Peyer's patch (tissue), 4 donors: ENCODE measurements around the gene CFHR2.
"Not testable (repeated sequence)": the region's sequence is repeated elsewhere in the genome, so short reads cannot be mapped to it uniquely, and the experiment has no call there.

Experiments used
- CTCF ChIP-seq, 6 experiments: fragments of 450-650 bp in 4 of 6; fragments of 200-600 bp in 2 of 6; sonication (generic) in 1 of 6; IDR thresholded peaks; one replicate each; pipeline ENCODE4 v1.5.1; 2017 to 2019; ENCODE audit warnings: antibody characterized with exemption in 6 of 6, mild to moderate bottlenecking in 3 of 6, moderate library complexity in 1 of 6
- POLR2A ChIP-seq, 2 donors: fragments of 450-650 bp; IDR thresholded peaks; one replicate each; pipeline ENCODE4 v1.5.1; 2017; ENCODE audit warnings: antibody characterized with exemption in 2 of 2, mild to moderate bottlenecking in 2 of 2, moderate library complexity in 2 of 2

- not testable (repeated sequence) for TF ChIP-seq POLR2A, CTCF (IDR thresholded peaks at IDR 0.05)
Observed at GRCh38 chr1:196926839-196927238, 16.7 kb upstream of the CFHR2 start.
